Testis (tissue), 5 donors: ENCODE data around the gene PXDC1. TPM values are rescaled to one million over a fixed set of nuclear protein-coding genes. Genes with fewer than 3 reads are reported as not detected.
A peak's percentile ranks its signal among the peaks of the same experiment; 100 is the strongest.

ENCODE experiments used
- DNase-seq: peaks from one replicate; pipeline ENCODE4 v3.0.0-alpha.2; 2019
- H3K27ac ChIP-seq, 2 donors: fragments of 200-600 bp; sonication (generic); one replicate each; pipeline ENCODE4 v1.5.1; 2019
- H3K27me3 ChIP-seq: fragments of 200-600 bp; sonication (generic); one replicate; pipeline ENCODE4 v1.5.1; 2019
- H3K36me3 ChIP-seq: fragments of 200-600 bp; sonication (generic); one replicate; pipeline ENCODE4 v1.5.1; 2017; ENCODE audit warnings: low read depth; ENCODE audit errors: missing control alignments
- H3K4me1 ChIP-seq: fragments of 200-600 bp; sonication (generic); one replicate; pipeline ENCODE4 v1.5.1; 2019
- H3K4me3 ChIP-seq, 2 donors: fragments of 200-600 bp; sonication (generic); one replicate each; pipeline ENCODE4 v1.5.1; 2017 to 2019
- H3K9me3 ChIP-seq: fragments of 200-600 bp; sonication (generic); one replicate; pipeline ENCODE4 v1.5.1; 2017
- POLR2A ChIP-seq: fragments of 450-650 bp; IDR thresholded peaks from one replicate; pipeline ENCODE4 v1.6.1; 2017; ENCODE audit warnings: antibody characterized with exemption, mild to moderate bottlenecking, moderate library complexity
- WGBS, 2 donors: methylation state at CpG; one replicate each; pipeline ENCODE4 v1.1.5; 2018; 5-methylcytosine and 5-hydroxymethylcytosine counted together
- intact Hi-C: fragments of 100-400 bp; cut with DNase I; formaldehyde crosslinking; loops from one replicate; pipeline ENCODE4 v1.15.1; 2023; ENCODE audit warnings: low total_unique reads
- long read RNA-seq, 2 donors: transcript quantifications; one replicate each; lab custom pipeline, GENCODE V29; 2026
- polyA plus RNA-seq: library from polyadenylated mRNA; stranded (reverse); fragments of 350-450 nt; fragmentation: Illumina TruSeq; extraction: RNeasy Lipid Tissue Mini Kit (QIAGEN cat#74804); gene quantifications from one replicate; pipeline ENCODE4 v1.2.3, GENCODE V29; 2014; ENCODE audit warnings: low read depth, low replicate concordance; ENCODE audit not compliant: insufficient read depth
- total RNA-seq, 2 donors: library from RNA; depleted of rRNA; stranded (reverse); fragments of >200 nt; gene quantifications; one replicate each; pipeline ENCODE4 v1.2.3, GENCODE V29; 2016
- TF ChIP-seq, protein P1 (sequence below), 3 experiments: fragments of 450-650 bp in 2 of 3; fragments of 200-600 bp in 1 of 3; sonication (generic) in 1 of 3; IDR thresholded peaks; one replicate each; pipeline ENCODE4 v1.5.1; 2016 to 2019; ENCODE audit warnings: antibody characterized with exemption in 3 of 3, mild to moderate bottlenecking in 2 of 3, moderate library complexity in 1 of 3

Gene PXDC1, protein sequence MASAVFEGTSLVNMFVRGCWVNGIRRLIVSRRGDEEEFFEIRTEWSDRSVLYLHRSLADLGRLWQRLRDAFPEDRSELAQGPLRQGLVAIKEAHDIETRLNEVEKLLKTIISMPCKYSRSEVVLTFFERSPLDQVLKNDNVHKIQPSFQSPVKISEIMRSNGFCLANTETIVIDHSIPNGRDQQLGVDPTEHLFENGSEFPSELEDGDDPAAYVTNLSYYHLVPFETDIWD
- 10 to 100 TPM; 14.3 to 38.2 TPM for total RNA-seq
- 16.9 TPM for polyA plus RNA-seq
- long read RNA-seq, donor 1, transcript PXDC1-202 (5 exons, 2,190 nt) = major isoform, 5 of 5 reads
- long read RNA-seq, donor 1, partial matches to known transcripts = 0 of 5 reads
- long read RNA-seq, donor 1, other reads (novel, unspliced or antisense) = 0 of 5 reads
- long read RNA-seq, donor 2, partial matches to known transcripts = 0 of 4 reads
- long read RNA-seq, donor 2, other reads (novel, unspliced or antisense) = 0 of 4 reads

DNA sequence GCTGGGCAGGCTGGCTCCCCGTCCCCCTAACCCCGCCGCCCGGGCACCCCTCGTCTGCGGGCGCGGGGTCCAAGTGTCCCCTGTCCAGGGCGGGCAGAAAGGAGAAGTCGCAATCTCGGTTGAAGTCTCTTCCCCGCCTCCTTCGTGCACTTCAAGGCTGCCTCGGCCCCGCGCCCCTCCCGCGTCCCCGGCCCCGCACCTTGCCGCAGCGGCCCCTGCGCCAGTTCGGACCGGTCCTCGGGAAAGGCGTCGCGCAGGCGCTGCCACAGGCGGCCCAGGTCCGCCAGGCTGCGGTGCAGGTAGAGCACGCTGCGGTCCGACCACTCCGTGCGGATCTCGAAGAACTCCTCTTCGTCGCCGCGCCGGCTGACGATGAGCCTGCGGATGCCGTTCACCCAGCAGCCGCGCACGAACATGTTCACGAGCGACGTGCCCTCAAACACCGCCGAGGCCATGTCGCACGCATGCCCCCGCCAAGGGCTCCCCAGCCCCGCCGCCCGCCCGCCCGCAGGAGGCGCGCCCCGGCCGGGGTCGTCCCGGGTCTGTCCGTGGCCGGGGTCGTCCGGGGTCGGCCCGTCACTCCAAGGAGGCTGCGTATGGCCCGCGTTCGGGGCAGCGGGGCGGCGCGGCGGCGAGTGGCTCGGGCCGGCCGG lies at the start of gene PXDC1:
Gene PXDC1 (minus strand): TSS at position 637 of the 653 bp plus-strand sequence. CDS start 182 bp downstream, at position 455.
- DNase-seq = no peak

DNA sequence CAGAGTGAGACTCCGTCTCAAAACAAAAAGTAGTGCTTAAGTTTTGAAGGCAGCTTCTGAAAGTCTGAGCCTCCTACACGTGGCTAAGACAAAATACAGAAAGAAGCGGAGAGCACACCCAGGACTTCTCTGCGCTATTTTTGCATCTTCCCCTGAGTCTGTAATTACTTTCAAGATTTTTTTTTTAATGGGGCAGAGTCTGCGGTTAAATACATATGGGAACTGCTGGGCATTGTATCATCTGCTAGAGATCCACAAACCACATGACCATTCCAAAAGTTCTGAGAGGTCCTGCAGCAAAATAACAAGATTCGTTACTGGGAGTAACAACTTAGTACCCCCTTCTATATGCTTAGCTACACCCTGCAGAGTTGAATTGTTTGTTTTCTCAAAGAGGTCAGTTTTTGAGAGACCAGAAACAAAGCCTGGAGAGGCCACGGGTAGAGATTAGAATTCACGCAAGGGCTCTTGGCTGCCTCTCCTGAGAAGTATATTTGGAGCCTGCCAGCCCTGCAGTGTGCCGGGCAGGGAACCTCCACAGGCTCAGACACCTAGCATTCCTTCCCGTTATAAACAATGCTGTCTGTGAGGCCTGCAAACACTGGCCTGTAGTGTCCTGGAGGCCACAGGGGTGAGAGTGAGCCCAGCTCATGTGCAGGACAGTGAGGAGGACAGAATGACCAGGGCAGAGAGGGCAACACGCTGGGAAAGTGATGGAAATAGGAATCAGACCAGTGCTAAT lies 49.5 kb upstream of the PXDC1 start:
- WGBS, 2 donors = 62 to 80% methylated on average over 11 of the region's 11 CpGs
- peaks cover 22% of the 10 kb centered on the region for H3K4me1 ChIP-seq
- intact Hi-C loops = no loop called here
- no peak overlapping the region for H3K4me3 ChIP-seq
- DNase-seq = no peak
- no peak for TF ChIP-seq POLR2A
- TF ChIP-seq, protein P1, sequence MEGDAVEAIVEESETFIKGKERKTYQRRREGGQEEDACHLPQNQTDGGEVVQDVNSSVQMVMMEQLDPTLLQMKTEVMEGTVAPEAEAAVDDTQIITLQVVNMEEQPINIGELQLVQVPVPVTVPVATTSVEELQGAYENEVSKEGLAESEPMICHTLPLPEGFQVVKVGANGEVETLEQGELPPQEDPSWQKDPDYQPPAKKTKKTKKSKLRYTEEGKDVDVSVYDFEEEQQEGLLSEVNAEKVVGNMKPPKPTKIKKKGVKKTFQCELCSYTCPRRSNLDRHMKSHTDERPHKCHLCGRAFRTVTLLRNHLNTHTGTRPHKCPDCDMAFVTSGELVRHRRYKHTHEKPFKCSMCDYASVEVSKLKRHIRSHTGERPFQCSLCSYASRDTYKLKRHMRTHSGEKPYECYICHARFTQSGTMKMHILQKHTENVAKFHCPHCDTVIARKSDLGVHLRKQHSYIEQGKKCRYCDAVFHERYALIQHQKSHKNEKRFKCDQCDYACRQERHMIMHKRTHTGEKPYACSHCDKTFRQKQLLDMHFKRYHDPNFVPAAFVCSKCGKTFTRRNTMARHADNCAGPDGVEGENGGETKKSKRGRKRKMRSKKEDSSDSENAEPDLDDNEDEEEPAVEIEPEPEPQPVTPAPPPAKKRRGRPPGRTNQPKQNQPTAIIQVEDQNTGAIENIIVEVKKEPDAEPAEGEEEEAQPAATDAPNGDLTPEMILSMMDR (IDR thresholded peaks at IDR 0.05) = no peak
- H3K36me3 ChIP-seq = no peaks in the 10 kb centered on the region
- no peaks in the 10 kb centered on the region for H3K9me3 ChIP-seq
- H3K27me3 ChIP-seq = no peaks in the 10 kb centered on the region
- H3K27ac ChIP-seq = no peak overlapping the region

More for the DNA sequence above, at the start of gene PXDC1:
- intact Hi-C loops = no loop called here
- WGBS, 2 donors = 0 to 1% methylated on average over 7 to 38 of the region's 88 CpGs
- Histone ChIP-seq H3K4me3 (peak within 1 kb of the TSS; percentile 74 to 85), H3K27ac (peak within 1 kb of the TSS; percentile 96 to 99), H3K4me1 (peaks cover 14% of the 10 kb centered on the region), H3K36me3 (no peaks in the 10 kb centered on the region), H3K27me3 (no peaks in the 10 kb centered on the region), H3K9me3 (no peaks in the 10 kb centered on the region)
- TF ChIP-seq, protein P1 (IDR thresholded peaks at IDR 0.05) = no peak
- no peak for TF ChIP-seq POLR2A

DNA sequence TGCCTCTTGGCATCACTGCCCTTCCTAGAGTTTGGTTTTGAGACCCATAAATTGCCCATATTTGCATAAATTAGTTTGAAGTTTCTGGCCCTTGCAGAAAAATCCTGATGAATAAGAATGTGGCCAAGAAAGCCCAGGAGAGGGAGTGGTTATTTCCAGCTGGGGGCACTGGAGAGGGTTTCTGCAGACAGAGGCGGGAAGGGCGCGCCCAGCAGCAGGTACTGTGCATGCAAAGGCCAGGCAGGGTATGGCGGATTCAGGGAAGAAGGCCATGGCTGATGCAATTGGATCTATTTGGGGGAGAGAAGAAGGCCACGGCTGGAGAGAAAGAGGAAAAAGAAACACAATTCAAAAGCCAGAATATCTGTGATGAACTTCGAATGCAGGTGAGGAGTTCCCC lies 48.2 kb upstream of the PXDC1 start:
- Histone ChIP-seq H3K9me3 (no peaks in the 10 kb centered on the region), H3K4me1 (peaks cover 22% of the 10 kb centered on the region), H3K36me3 (no peaks in the 10 kb centered on the region), H3K27me3 (no peaks in the 10 kb centered on the region), H3K4me3 (no peak overlapping the region), H3K27ac (no peak overlapping the region)
- no peak for DNase-seq
- TF ChIP-seq, protein P1 (IDR thresholded peaks at IDR 0.05) = no peak
- no peak for TF ChIP-seq POLR2A
- intact Hi-C loops = no loop called here
- 88 to 96% methylated on average over 6 of the region's 6 CpGs for WGBS, 2 donors

DNA sequence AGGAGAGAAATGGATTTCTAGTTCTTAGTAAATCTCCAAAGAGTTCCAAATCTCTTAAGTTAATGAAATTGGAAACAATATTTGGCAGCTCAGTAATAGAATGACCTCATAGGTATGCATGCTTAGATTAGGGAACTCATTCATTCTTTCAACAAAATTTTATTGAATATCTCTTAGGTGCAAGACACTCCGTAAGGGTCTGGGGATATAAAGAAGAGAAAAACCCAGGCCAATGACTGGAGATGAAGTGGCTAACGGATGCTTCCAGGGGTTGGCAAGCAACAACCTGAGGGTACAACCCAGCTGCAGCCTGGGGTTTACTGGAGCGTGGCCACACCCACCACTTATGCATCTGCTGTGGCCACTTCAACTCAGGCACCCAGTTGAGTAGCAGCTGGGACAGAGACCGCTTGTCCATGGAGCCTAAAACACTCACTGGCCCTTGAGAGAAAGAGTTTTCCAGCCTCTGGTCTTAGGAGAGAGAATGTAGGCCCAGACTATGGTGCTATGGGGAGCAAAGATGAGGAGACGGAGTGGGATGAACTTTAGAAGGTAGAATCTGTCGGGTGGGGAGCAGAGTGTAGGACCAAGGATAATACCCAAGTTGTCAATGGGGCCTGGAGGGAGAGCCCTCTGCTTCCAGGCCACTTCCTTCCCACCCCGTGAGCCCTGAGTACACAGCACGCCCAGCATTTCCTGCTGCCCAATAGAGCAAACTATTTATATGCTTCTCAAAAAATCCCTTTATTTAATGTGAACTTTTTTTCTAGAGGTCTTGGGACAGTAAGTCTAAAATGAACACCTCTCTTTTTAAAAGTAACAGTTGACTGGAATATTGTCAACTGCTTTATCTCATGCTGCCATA lies 46.8 kb upstream of the PXDC1 start:
- H3K27ac ChIP-seq = no peak overlapping the region
- H3K36me3 ChIP-seq = no peaks in the 10 kb centered on the region
- no peak for DNase-seq
- no peak for TF ChIP-seq POLR2A
- TF ChIP-seq, protein P1 (IDR thresholded peaks at IDR 0.05) = no peak
- no peak overlapping the region for H3K4me3 ChIP-seq
- H3K4me1 ChIP-seq = peaks cover 11% of the 10 kb centered on the region
- H3K9me3 ChIP-seq = no peaks in the 10 kb centered on the region
- intact Hi-C loops = no loop called here
- H3K27me3 ChIP-seq = no peaks in the 10 kb centered on the region
- 85 to 90% methylated on average over 8 of the region's 8 CpGs for WGBS, 2 donors
